CD14-positive monocyte (primary cell): Measurements from ENCODE around the gene ANKIB1. TPM values are rescaled to one million over a fixed set of nuclear protein-coding genes. Genes with fewer than 3 reads are reported as not detected.
A peak's percentile ranks its signal among the peaks of the same experiment; 100 is the strongest.

Experiments used
- DNase-seq, 3 donors: peaks; one replicate each; pipeline ENCODE4 v3.0.0-alpha.2; 2011 to 2022
- H2AFZ ChIP-seq: 2 replicates; pipeline ENCODE4 v1.6.0; 2012; ENCODE audit warnings: mild to moderate bottlenecking, low read depth, low read length, inconsistent platforms; ENCODE audit not compliant: insufficient read depth, poor library complexity, severe bottlenecking
- H3K27ac ChIP-seq, 2 donors: 1 replicate in 1 of 2; 2 replicates in 1 of 2; pipeline ENCODE4 v1.5.1; 2012 to 2013; ENCODE audit warnings: low read length in 2 of 2, control low read depth in 1 of 2, inconsistent platforms in 1 of 2, low read depth in 1 of 2, mild to moderate bottlenecking in 1 of 2
- H3K27me3 ChIP-seq, 2 donors: one replicate each; pipeline versions ENCODE4 v1.6.0 to v1.6.1; 2011 to 2013; ENCODE audit warnings: low read length in 2 of 2; ENCODE audit not compliant: control insufficient read depth in 2 of 2, insufficient read depth in 2 of 2
- H3K36me3 ChIP-seq, 2 donors: replicated peaks in 1 of 2; 1 replicate in 1 of 2; 2 replicates in 1 of 2; pipeline versions ENCODE4 v1.5.1 to v1.6.1; 2012 to 2013; ENCODE audit warnings: low read length in 2 of 2, control low read depth in 1 of 2, inconsistent platforms in 1 of 2, mild to moderate bottlenecking in 1 of 2; ENCODE audit not compliant: insufficient read depth in 2 of 2, control insufficient read depth in 1 of 2
- H3K4me1 ChIP-seq, 2 donors: 1 replicate in 1 of 2; 2 replicates in 1 of 2; pipeline versions ENCODE4 v1.5.1 to v1.6.1; 2012 to 2013; ENCODE audit warnings: low read length in 2 of 2, control low read depth in 1 of 2, inconsistent platforms in 1 of 2, mild to moderate bottlenecking in 1 of 2, moderate library complexity in 1 of 2; ENCODE audit not compliant: insufficient read depth in 2 of 2, control insufficient read depth in 1 of 2
- H3K4me2 ChIP-seq: replicated peaks from 2 replicates; pipeline ENCODE3; 2012; ENCODE audit warnings: low read length, moderate library complexity, mild to moderate bottlenecking; ENCODE audit not compliant: poor library complexity, severe bottlenecking; ENCODE audit errors: extremely low read depth
- H3K4me3 ChIP-seq, 3 experiments: fragments of 200-600 bp in 1 of 3; sonication (generic) in 1 of 3; replicated peaks in 1 of 3; 1 replicate in 2 of 3; 2 replicates in 1 of 3; pipeline ENCODE4 v1.5.1; 2011 to 2013; ENCODE audit warnings: low read length in 3 of 3, mild to moderate bottlenecking in 3 of 3, control low read depth in 2 of 3, low read depth in 2 of 3, inconsistent platforms in 1 of 3, moderate library complexity in 1 of 3
- H3K79me2 ChIP-seq: 2 replicates; pipeline ENCODE4 v1.6.0; 2012; ENCODE audit warnings: mild to moderate bottlenecking, control low read depth, inconsistent platforms, low read length, moderate library complexity; ENCODE audit not compliant: insufficient read depth
- H3K9ac ChIP-seq: 2 replicates; pipeline ENCODE4 v1.6.0; 2017; ENCODE audit warnings: low read length, mild to moderate bottlenecking; ENCODE audit not compliant: insufficient read depth, poor library complexity, severe bottlenecking
- H3K9me3 ChIP-seq, 2 donors: replicated peaks in 1 of 2; 1 replicate in 1 of 2; 2 replicates in 1 of 2; pipeline versions ENCODE4 v1.5.1 to v1.6.1; 2012 to 2013; ENCODE audit warnings: low read length in 2 of 2, control low read depth in 1 of 2; ENCODE audit not compliant: control insufficient read depth in 1 of 2, insufficient read depth in 1 of 2
- H4K20me1 ChIP-seq: 2 replicates; pipeline ENCODE4 v1.6.0; 2012; ENCODE audit warnings: mild to moderate bottlenecking, low read length, control low read depth, moderate library complexity; ENCODE audit not compliant: insufficient read depth
- H3K27ac Mint-ChIP-seq, 7 donors: one replicate each; pipeline ENCODE4 v1.8.0; 2020; ENCODE audit warnings: mild to moderate bottlenecking in 7 of 7, mixed read lengths in 7 of 7, moderate library complexity in 6 of 7, inconsistent platforms in 2 of 7
- H3K27me3 Mint-ChIP-seq, 3 donors: one replicate each; pipeline ENCODE4 v1.8.0; 2021 to 2022; ENCODE audit warnings: low read depth in 3 of 3, mild to moderate bottlenecking in 3 of 3, mixed read lengths in 3 of 3, moderate library complexity in 3 of 3, inconsistent platforms in 1 of 3
- H3K36me3 Mint-ChIP-seq, 2 donors: one replicate each; pipeline ENCODE4 v1.8.0; 2020; ENCODE audit warnings: mixed read lengths in 2 of 2, inconsistent platforms in 1 of 2, mild to moderate bottlenecking in 1 of 2
- H3K4me1 Mint-ChIP-seq: one replicate; pipeline ENCODE4 v1.8.0; 2020; ENCODE audit warnings: mild to moderate bottlenecking, mixed read lengths
- H3K4me3 Mint-ChIP-seq, 2 donors: one replicate each; pipeline ENCODE4 v1.8.0; 2020; ENCODE audit warnings: mild to moderate bottlenecking in 2 of 2, mixed read lengths in 2 of 2, moderate library complexity in 1 of 2
- H3K9me3 Mint-ChIP-seq, 7 donors: one replicate each; pipeline ENCODE4 v1.8.0; 2020 to 2022; ENCODE audit warnings: mixed read lengths in 7 of 7, mild to moderate bottlenecking in 6 of 7, moderate library complexity in 6 of 7, inconsistent platforms in 2 of 7
- CTCF ChIP-seq: fragments of 200-600 bp; IDR thresholded peaks from one replicate; pipeline ENCODE4 v1.8.0; 2022; ENCODE audit warnings: antibody characterized with exemption, mild to moderate bottlenecking
- WGBS: methylation state at CpG from one replicate; pipeline ENCODE4 v1.1.5; 2013; ENCODE audit warnings: missing lambda C conversion rate; ENCODE audit not compliant: insufficient coverage; 5-methylcytosine and 5-hydroxymethylcytosine counted together
- intact Hi-C, 2 donors: fragments of 100-400 bp; cut with micrococcal nuclease; formaldehyde crosslinking; loops; one replicate each; pipeline versions ENCODE4 v1.15.0 to v1.15.1; 2023
- polyA plus RNA-seq, 3 donors: library from polyadenylated mRNA; depleted of rRNA in 1 of 3; unstranded in 2 of 3; stranded (reverse) in 1 of 3; fragments of 300-500 nt in 2 of 3; fragments of >200 nt in 1 of 3; fragmentation: Illumina TruSeq in 2 of 3; gene quantifications; 1 replicate in 2 of 3; 2 replicates in 1 of 3; pipeline ENCODE4 v1.2.3, GENCODE V29; 2012 to 2021

The ANKIB1 gene
- polyA plus RNA-seq, 3 donors: 4.8 to 16.8 (median 5.7) TPM

- Mint-ChIP-seq H3K4me3 (peak overlapping the region; percentile 98 to 99), H3K27ac (peak overlapping the region; percentile 23 to 88 (median 67)), H3K9me3 (no peaks in the 10 kb centered on the region), H3K36me3 (peaks cover 2 to 4% of the 10 kb centered on the region in 2 donors), H3K4me1 (peaks cover 39% of the 10 kb centered on the region), H3K27me3 (no peaks in the 10 kb centered on the region)
- H3K79me2 ChIP-seq: peaks cover 66% of the 10 kb centered on the region
- peak in 2 of 3 donors; percentile 13 to 21 for DNase-seq
- peaks cover 3% of the 10 kb centered on the region for H4K20me1 ChIP-seq
- H3K36me3 ChIP-seq: peaks cover 0 to 3% of the 10 kb centered on the region in 2 donors
- intact Hi-C loops: loop anchor here (5.0 to 10.0 kb wide), 4 partner anchors 112 to 278 kb away; partner anchors contain the start of genes CYP51A1 (in 2 of the 2), GATAD1 (in 2 of the 2), PEX1 (in 1 of the 2) and RBM48 (in 1 of the 2)
- peak overlapping the region in 1 of 2 donors; percentile 95 for H3K27ac ChIP-seq
- no peaks in the 10 kb centered on the region for H3K9me3 ChIP-seq
- H3K4me2 ChIP-seq: peak overlapping the region; percentile 93
- H3K9ac ChIP-seq: peak overlapping the region; percentile 91
- H2AFZ ChIP-seq: peak overlapping the region; percentile 90
- peak overlapping the region; percentile 66 to 83 (median 72) for H3K4me3 ChIP-seq
- no peak for TF ChIP-seq CTCF
- peaks cover 22 to 36% of the 10 kb centered on the region in 2 donors for H3K4me1 ChIP-seq
- under 1% methylated on average over 15 of the region's 35 CpGs for WGBS
- no peaks in the 10 kb centered on the region for H3K27me3 ChIP-seq
Measured at GRCh38 chr7:92246360-92247101, 757 bp downstream of the ANKIB1 start.

GRCh38 chr7:92250603-92251002, 4.8 kb downstream of the ANKIB1 start:
- intact Hi-C loops: no loop called here
- peaks cover 20% of the 10 kb centered on the region for H3K4me1 Mint-ChIP-seq
- peaks cover 67% of the 10 kb centered on the region for H3K79me2 ChIP-seq

More at GRCh38 chr7:92250603-92251002, 4.8 kb downstream of the ANKIB1 start:
- Histone ChIP-seq H2AFZ (no peak overlapping the region), H3K27me3 (no peaks in the 10 kb centered on the region), H4K20me1 (peaks cover 3% of the 10 kb centered on the region), H3K4me3 (no peak overlapping the region), H3K36me3 (no peaks in the 10 kb centered on the region), H3K9me3 (no peaks in the 10 kb centered on the region), H3K4me1 (peaks cover 16 to 21% of the 10 kb centered on the region in 2 donors), H3K27ac (no peak overlapping the region), H3K4me2 (no peak overlapping the region), H3K9ac (no peak overlapping the region)
- H3K27ac Mint-ChIP-seq: no peak overlapping the region
- H3K27me3 Mint-ChIP-seq: no peaks in the 10 kb centered on the region
- H3K9me3 Mint-ChIP-seq: peaks cover 0 to 6% (median 4%) of the 10 kb centered on the region in 7 donors
- DNase-seq: no peak
- no peak overlapping the region for H3K4me3 Mint-ChIP-seq
- no peak for TF ChIP-seq CTCF
- H3K36me3 Mint-ChIP-seq: peaks cover 10 to 13% of the 10 kb centered on the region in 2 donors
